ENCODE data around the gene HILPDA.
"Not testable (repeated sequence)": the region's sequence is repeated elsewhere in the genome, so short reads cannot be mapped to it uniquely, and the experiment has no call there.

HILPDA gene

DNA sequence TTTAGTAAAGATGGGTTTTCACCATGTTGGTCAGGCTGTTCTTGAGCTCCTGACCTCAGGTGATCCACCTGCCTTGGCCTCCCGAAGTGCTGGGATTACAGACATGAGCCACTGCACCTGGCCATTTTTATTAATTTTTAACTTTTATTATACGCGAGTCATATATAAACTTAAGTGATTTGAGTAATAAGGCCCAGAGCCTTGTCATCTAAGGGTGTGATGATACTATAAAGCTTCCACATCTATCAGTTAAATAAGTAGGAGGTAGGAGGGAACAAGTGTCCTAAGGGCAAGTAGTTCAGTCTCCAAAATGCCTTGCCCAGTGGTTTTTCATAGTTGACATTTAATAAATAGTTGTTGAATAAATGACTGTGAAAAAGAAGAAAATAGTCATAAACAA is 13.3 kb upstream of the HILPDA start:
- H3K36me3 Mint-ChIP-seq (ENCODE audit: insufficient read depth), result peaks cover 2% of the 10 kb centered on the region
- no peak for ATAC-seq (replicated peaks; ENCODE audit: extremely low read depth, poor library complexity, severe bottlenecking)
- H3K27me3 Mint-ChIP-seq, result no peaks in the 10 kb centered on the region
- DNase-seq (ENCODE audit: low spot score in 2 of 2), result no peak
- no peaks in the 10 kb centered on the region for H3K4me1 Mint-ChIP-seq
- H3K27ac Mint-ChIP-seq (ENCODE audit: low read depth), result no peak overlapping the region
- no peak overlapping the region for H3K4me3 Mint-ChIP-seq
- no peaks in the 10 kb centered on the region for H3K9me3 Mint-ChIP-seq

DNA sequence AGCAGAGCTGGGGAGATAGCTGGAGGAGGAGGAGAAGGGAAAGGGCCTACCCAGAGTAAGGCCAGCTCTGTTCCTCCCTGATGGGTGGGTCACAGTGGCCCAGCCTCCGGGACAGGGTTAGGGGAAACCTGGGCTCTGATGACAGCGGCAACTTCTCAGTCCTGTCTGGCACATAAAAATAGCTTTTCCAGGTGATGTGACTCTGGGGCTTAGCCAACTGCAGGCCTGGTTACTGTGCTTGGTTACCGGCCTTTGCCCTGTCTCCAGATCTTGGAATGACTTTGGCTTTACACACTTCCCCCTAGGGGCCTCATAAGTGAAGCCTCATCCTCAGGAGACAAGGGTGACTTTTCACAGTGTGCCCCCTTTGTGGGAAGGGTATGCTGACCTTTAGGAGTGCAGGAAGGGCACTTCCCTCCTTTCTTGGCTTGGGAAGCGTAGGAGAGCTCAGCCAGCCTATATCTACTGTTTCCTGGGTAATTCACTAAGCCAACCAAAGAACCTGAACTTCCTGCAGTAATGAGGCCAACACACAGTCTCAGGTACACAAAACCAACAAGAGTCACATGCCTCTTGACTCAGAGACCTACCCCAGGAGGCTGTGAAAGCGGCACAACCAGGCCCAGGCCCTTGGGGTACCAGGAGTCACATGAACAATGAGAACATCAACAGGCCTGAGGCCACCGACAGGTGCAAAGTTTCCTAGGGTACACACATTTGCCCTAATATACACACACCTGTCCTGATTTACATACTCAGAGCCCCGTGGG is 11.7 kb upstream of the HILPDA start:
- no peaks in the 10 kb centered on the region for H3K27me3 Mint-ChIP-seq
- H3K4me3 Mint-ChIP-seq, result no peak overlapping the region
- H3K27ac Mint-ChIP-seq (ENCODE audit: low read depth), result no peak overlapping the region
- DNase-seq (ENCODE audit: low spot score in 2 of 2) (no peak), ATAC-seq (replicated peaks; ENCODE audit: extremely low read depth, poor library complexity, severe bottlenecking) (no peak)
- no peaks in the 10 kb centered on the region for H3K9me3 Mint-ChIP-seq
- no peaks in the 10 kb centered on the region for H3K4me1 Mint-ChIP-seq
- peaks cover 3% of the 10 kb centered on the region for H3K36me3 Mint-ChIP-seq (ENCODE audit: insufficient read depth)

DNA sequence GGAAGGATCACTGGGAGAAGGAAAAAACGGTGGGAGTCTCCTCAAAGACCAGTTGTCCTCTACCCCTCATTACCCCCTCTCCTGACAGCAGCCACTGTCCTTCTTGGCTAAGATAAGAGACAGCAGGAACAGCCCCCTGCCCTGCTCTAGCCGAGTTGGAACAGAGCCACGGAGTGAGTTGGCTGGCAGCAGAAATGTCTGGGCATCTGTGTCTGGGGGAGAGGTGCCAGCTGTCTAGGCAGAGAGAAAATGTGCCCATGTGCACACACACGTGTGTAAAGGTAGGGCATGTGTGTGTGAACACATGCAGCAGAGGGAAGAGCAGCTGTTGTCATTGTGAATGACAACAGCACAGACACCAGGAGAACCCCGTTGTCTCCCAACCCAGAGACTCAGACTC is 9.4 kb upstream of the HILPDA start:
- Mint-ChIP-seq H3K36me3 (ENCODE audit: insufficient read depth) (peaks cover 3% of the 10 kb centered on the region), H3K4me1 (no peaks in the 10 kb centered on the region), H3K4me3 (no peak overlapping the region), H3K27ac (ENCODE audit: low read depth) (no peak overlapping the region), H3K27me3 (no peaks in the 10 kb centered on the region), H3K9me3 (no peaks in the 10 kb centered on the region)
- DNase-seq (ENCODE audit: low spot score in 2 of 2), result no peak
- ATAC-seq (replicated peaks; ENCODE audit: extremely low read depth, poor library complexity, severe bottlenecking), result no peak

DNA sequence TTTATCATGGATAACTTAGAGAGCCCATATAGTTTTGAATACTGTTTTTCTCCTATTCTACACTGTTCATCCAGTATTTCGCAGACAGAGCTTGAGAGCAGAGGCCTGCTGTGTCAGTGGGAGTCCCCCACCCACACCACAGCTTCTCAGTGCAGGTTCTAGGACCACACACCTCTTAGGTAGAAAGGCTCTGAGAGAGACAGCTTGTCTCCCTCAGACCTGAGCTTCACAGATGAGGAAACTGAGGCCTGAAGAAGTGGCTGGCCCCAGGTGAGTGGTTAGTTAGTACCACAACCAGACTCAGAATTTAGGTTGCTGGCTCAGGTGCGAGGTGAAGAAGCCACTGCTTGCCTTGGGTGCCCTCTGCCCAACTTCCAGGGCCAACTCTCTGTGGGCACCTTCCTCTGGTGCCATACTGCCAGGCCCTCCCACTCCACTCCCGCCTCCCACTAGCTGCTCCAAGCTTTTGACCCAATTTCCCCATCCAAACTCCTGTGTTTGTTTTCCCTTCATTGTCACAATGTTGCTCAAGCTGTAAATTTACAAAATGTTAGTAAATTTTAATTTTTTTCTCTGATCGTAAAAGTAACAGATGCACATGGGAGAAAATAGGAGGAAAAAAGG is 7.6 kb upstream of the HILPDA start:
- Mint-ChIP-seq H3K4me3 (no peak overlapping the region), H3K27ac (ENCODE audit: low read depth) (no peak overlapping the region), H3K9me3 (no peaks in the 10 kb centered on the region), H3K27me3 (peaks cover 13% of the 10 kb centered on the region), H3K4me1 (no peaks in the 10 kb centered on the region), H3K36me3 (ENCODE audit: insufficient read depth) (peaks cover 1% of the 10 kb centered on the region)
- no peak for ATAC-seq (replicated peaks; ENCODE audit: extremely low read depth, poor library complexity, severe bottlenecking)
- no peak for DNase-seq (ENCODE audit: low spot score in 2 of 2)

DNA sequence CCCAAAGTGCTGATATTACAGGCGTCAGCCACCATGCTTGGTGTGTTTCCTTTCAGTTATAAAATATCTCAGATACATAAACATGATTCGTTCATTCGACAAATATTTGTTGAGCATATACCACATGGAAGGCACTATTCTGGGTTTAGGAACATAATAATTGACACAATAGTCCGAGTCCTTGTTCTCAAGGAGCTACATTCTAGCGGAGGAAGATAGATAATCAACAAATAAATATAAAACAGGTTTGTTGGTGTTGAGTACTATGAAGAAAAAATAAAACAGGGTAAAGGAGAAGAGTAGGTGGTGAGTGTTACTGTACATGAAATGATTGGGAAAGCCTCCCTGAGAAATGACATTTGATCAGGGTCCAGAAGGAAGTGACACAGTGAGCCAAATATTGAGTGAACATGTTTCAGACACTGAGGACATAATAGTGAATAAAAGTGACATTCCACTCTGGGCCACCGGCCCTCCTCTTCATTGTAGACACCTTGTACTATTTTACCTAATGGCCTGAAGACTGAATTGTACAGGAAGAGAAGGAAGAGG is 6.9 kb upstream of the HILPDA start:
- Mint-ChIP-seq H3K4me3 (no peak overlapping the region), H3K27ac (ENCODE audit: low read depth) (no peak overlapping the region), H3K27me3 (peaks cover 13% of the 10 kb centered on the region), H3K4me1 (no peaks in the 10 kb centered on the region), H3K36me3 (ENCODE audit: insufficient read depth) (peaks cover 1% of the 10 kb centered on the region), H3K9me3 (no peaks in the 10 kb centered on the region)
- DNase-seq (ENCODE audit: low spot score in 2 of 2), result no peak
- ATAC-seq (replicated peaks; ENCODE audit: extremely low read depth, poor library complexity, severe bottlenecking), result no peak

DNA sequence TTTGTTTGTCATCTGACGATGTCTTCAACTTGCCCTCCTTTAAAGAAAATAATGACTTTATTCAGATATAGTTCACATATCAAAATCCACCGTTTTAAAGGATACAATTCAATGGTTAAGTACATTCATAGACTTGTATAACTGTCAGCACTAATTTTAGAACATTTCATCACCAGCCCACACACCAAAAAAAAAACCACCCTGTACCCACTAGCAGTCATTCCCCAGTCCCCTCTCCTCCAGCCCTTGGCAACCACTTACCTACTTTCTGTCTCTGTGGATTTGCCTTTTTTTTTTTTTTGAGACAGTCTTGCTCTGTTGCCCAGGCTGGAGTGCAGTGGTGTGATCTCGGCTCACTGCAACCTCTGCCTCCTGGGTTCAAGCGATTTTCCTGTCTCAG is 5.3 kb upstream of the HILPDA start:
- H3K4me3 Mint-ChIP-seq, result no peak overlapping the region
- H3K27me3 Mint-ChIP-seq, result peaks cover 13% of the 10 kb centered on the region
- H3K27ac Mint-ChIP-seq (ENCODE audit: low read depth), result no peak overlapping the region
- DNase-seq (ENCODE audit: low spot score in 2 of 2), result no peak
- peaks cover 5% of the 10 kb centered on the region for H3K4me1 Mint-ChIP-seq
- ATAC-seq (replicated peaks; ENCODE audit: extremely low read depth, poor library complexity, severe bottlenecking), result no peak
- H3K36me3 Mint-ChIP-seq (ENCODE audit: insufficient read depth), result peaks cover 5% of the 10 kb centered on the region
- no peaks in the 10 kb centered on the region for H3K9me3 Mint-ChIP-seq

DNA sequence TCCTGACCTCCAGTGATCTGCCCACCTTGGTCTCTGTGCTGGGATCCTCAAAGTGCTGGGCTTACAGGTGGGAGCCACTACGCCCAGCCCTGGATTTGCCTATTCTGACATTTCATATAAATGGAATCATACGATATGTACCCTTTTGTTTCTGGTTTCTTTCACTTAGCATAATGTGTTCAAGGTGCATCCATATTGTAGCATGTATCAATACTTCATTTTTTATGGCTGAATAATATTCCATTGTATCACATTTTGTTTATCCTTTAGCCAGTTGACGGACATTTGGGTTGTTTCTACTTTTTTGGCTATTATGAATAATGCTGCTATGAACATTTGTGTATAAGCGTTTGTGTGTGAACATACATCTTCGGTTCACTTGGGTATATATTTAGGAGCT is 4.8 kb upstream of the HILPDA start:
- Mint-ChIP-seq H3K4me1 (peaks cover 7% of the 10 kb centered on the region), H3K27me3 (peaks cover 13% of the 10 kb centered on the region), H3K9me3 (no peaks in the 10 kb centered on the region), H3K27ac (ENCODE audit: low read depth) (no peak overlapping the region), H3K36me3 (ENCODE audit: insufficient read depth) (peaks cover 5% of the 10 kb centered on the region), H3K4me3 (no peak overlapping the region)
- no peak for DNase-seq (ENCODE audit: low spot score in 2 of 2)
- no peak for ATAC-seq (replicated peaks; ENCODE audit: extremely low read depth, poor library complexity, severe bottlenecking)

DNA sequence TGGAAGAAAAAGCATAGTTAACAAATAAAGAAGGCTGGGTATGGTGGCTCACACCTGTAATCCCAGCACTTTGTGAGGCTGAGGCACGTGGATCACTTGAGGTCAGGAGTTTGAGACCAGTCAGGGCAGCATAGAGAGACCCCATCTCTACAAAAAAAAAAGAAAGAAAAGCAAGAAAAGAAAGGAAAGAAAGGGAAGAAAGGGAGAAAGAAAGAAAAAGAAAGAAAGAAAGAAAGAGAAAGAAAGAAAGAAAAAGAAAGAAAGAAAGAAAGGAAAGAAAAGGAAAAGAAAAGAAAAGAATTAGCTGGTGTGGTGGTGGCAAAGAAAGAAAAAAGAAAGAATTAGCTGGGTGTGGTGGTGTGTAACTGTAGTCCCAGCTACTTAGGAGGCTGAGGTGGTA is 3.1 kb upstream of the HILPDA start:
- H3K27me3 Mint-ChIP-seq, result peaks cover 13% of the 10 kb centered on the region
- no peak overlapping the region for H3K27ac Mint-ChIP-seq (ENCODE audit: low read depth)
- no peaks in the 10 kb centered on the region for H3K9me3 Mint-ChIP-seq
- no peak for ATAC-seq (replicated peaks; ENCODE audit: extremely low read depth, poor library complexity, severe bottlenecking)
- DNase-seq (ENCODE audit: low spot score in 2 of 2), result no peak
- H3K4me3 Mint-ChIP-seq, result no peak overlapping the region
- H3K4me1 Mint-ChIP-seq, result peaks cover 12% of the 10 kb centered on the region
- H3K36me3 Mint-ChIP-seq (ENCODE audit: insufficient read depth), result peaks cover 10% of the 10 kb centered on the region

DNA sequence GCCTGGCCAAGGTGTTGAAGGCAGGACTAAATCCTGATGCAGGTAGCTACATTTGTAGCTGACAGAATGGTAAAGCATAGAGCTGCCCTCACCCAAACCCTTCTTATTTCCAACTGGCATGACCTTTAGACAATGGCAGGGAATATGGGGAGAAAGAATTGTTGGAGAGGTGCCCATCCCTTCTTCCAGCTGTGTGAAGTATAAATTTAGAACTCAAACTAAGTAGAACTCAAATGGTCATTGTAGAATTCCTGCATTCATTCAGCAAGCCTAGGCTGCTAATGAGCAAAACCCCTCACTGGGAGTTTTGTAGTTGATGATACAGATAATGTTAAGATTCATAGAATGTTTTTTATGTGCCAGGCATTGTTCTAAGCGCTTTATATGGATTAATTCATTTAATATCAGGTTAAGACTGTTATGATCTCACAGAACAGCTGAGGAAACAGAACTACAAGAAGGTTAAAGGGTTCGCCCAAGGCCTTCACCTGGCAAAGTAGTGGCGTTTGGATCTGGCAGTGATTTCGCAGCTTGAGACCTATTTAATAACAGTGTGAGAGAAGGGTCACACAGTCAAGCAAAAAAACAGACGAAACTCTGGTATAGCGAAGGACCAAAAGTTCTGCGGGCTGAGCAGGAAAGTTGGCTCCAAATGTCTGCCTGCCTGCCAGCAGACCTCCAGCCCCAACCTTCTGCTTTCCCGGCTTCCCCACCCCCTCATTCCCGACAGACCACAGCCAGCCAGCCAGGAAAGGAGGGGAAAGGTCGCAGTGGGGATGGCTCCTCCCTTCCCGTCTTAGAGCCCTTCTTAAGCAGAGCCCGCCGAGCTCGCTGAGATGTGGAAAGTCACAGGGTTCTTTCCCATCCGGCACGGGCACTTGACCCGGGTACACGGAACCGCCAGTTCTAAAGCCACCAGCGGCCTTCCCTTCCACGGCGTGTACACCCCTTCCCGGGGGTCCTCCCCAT is 1.6 kb upstream of the HILPDA start:
- DNase-seq (ENCODE audit: low spot score in 2 of 2), result no peak
- Mint-ChIP-seq H3K9me3 (no peaks in the 10 kb centered on the region), H3K27me3 (peaks cover 13% of the 10 kb centered on the region), H3K4me1 (peaks cover 23% of the 10 kb centered on the region), H3K36me3 (ENCODE audit: insufficient read depth) (peaks cover 9% of the 10 kb centered on the region), H3K27ac (ENCODE audit: low read depth) (peak overlapping the region; percentile 44), H3K4me3 (peak overlapping the region; percentile 6)
- ATAC-seq (replicated peaks; ENCODE audit: extremely low read depth, poor library complexity, severe bottlenecking), result no peak

DNA sequence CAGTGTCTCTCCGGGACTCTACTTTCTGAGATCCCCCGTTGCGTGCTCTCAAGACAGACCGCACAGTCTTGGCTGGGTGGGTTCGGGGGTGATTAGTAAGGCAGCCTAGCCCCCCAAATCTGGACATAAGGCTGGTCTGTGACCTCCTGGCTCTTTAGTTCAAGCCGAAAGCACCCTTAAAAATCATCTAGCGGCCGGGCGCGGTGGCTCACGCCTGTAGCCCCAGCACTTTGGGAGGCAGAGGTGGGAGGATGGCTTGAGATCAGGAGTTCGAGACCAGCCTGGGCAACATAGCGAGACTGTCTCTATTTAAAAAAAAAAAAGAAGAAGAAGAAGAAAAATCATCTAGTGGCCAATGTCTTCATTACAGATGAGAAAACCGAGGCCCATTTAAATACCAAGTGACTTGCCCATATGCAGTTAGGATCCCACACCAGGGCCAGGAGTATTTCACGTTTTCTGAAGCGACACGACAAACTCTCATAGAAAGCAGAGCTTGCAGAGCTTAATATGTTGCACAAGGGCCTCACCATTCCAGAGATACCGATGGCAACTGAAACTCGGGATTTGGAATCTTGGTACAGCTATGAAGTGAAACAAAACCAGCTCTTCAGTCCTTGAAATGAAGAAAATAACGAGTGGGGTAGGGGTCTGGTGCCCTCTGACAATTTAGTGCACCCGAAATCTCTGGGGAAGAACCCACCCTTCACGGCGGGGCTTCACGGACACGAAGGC is 703 bp upstream of the HILPDA start:
- ATAC-seq (replicated peaks; ENCODE audit: extremely low read depth, poor library complexity, severe bottlenecking), result no peak
- Mint-ChIP-seq H3K9me3 (no peaks in the 10 kb centered on the region), H3K36me3 (ENCODE audit: insufficient read depth) (peaks cover 9% of the 10 kb centered on the region), H3K27ac (ENCODE audit: low read depth) (peak overlapping the region; percentile 44), H3K4me1 (peaks cover 30% of the 10 kb centered on the region), H3K4me3 (peak overlapping the region; percentile 89), H3K27me3 (peaks cover 13% of the 10 kb centered on the region)
- no peak for DNase-seq (ENCODE audit: low spot score in 2 of 2)

DNA sequence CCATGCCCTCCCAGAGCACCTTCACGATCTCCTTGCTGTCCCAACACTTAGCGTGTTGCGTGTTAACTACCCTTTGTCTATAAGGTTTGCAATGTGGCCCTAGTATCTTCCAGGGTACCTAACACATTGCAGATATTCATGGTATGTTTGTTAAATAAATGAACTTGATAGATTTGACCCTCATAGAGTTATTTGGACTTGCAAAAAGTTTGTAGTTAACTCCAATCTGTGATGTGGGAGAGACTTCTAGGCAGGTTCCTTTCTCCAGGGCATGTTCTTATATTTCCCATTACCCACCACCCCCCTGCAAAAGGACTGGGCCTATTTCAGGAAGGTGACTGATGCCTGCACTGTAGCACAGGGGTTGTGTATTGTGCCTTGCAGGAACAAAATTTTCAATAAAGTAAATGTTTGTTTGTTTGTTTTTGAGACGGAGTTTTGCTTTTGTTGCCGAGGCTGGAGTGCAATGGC is 612 bp downstream of the HILPDA start:
- Mint-ChIP-seq H3K27ac (ENCODE audit: low read depth) (no peak overlapping the region), H3K9me3 (no peaks in the 10 kb centered on the region), H3K36me3 (ENCODE audit: insufficient read depth) (peaks cover 9% of the 10 kb centered on the region), H3K27me3 (peaks cover 13% of the 10 kb centered on the region), H3K4me3 (peak overlapping the region; percentile 89), H3K4me1 (peaks cover 30% of the 10 kb centered on the region)
- ATAC-seq (replicated peaks; ENCODE audit: extremely low read depth, poor library complexity, severe bottlenecking), result no peak
- DNase-seq (ENCODE audit: low spot score in 2 of 2), result no peak

DNA sequence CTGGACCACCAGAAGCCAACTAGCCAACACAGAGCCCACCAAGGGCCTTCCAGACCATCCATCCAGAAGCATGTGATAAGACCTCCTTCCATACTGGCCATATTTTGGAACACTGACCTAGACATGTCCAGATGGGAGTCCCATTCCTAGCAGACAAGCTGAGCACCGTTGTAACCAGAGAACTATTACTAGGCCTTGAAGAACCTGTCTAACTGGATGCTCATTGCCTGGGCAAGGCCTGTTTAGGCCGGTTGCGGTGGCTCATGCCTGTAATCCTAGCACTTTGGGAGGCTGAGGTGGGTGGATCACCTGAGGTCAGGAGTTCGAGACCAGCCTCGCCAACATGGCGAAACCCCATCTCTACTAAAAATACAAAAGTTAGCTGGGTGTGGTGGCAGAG is 1.7 kb downstream of the HILPDA start:
- peaks cover 30% of the 10 kb centered on the region for H3K4me1 Mint-ChIP-seq
- not testable (repeated sequence) for H3K9me3 Mint-ChIP-seq; H3K27ac Mint-ChIP-seq (ENCODE audit: low read depth)

More for the DNA sequence above, 1.7 kb downstream of the HILPDA start:
- peak overlapping the region; percentile 7 for H3K4me3 Mint-ChIP-seq
- ATAC-seq (replicated peaks; ENCODE audit: extremely low read depth, poor library complexity, severe bottlenecking); H3K36me3 Mint-ChIP-seq (ENCODE audit: insufficient read depth); DNase-seq (ENCODE audit: low spot score in 2 of 2); H3K27me3 Mint-ChIP-seq: not testable (repeated sequence)

Measured in central memory CD8-positive, alpha-beta T cell (primary cell).